GM15510 (cell line): Measurements from ENCODE around the gene SMCHD1.

ENCODE experiments used
- POLR2A ChIP-seq: IDR thresholded peaks from 3 replicates; pipeline ENCODE4 v1.6.1; 2011; ENCODE audit warnings: borderline replicate concordance; ENCODE audit not compliant: insufficient read length; ENCODE audit errors: extremely low read depth

Gene SMCHD1

GRCh38 chr18:2848247-2849246, 193.0 kb downstream of the SMCHD1 start:
- no peak for TF ChIP-seq POLR2A

DNA sequence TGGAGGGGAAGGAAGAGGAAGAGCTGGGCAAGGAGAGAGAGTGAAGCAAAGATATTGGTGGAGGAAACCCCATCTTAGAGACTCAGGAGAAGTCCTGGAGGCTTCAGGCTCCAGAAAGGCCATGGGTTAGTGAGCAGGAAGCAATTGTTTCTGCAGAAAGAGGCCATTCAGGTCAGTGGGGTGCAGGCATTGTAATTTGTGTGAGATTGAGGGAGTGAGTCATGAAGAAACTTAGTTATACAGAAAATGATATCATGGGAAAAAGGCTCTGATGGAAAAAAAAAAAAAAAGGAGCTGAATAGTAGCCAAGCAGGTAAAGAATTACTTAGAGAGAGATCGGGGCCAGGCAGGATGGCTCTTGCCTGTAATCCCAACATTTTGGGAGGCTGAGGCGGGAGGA, 195.3 kb downstream of the SMCHD1 start:
- TF ChIP-seq POLR2A, result no peak

DNA sequence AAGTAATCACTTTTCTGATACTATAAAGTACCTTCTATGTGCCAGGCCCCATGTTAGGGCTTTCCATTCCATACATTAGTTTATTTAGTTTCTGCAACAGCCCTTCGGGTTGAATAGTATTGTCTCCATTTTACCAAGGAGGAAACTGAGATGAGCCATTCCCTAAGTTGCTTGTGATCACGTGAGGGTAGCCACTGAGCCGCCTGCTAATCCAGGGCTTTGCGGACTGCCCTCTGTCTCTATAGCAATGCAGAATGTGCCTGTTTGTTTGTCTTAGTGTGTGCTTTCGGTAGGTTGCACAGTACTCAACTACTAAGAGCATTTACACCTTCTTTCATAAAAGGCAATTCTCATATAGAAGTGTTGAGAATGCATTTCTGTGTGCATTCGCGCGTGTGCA, 196.2 kb downstream of the SMCHD1 start:
- TF ChIP-seq POLR2A, result no peak

- no peak for TF ChIP-seq POLR2A
Measured at GRCh38 chr18:2853173-2853925, 197.8 kb downstream of the SMCHD1 start.

DNA sequence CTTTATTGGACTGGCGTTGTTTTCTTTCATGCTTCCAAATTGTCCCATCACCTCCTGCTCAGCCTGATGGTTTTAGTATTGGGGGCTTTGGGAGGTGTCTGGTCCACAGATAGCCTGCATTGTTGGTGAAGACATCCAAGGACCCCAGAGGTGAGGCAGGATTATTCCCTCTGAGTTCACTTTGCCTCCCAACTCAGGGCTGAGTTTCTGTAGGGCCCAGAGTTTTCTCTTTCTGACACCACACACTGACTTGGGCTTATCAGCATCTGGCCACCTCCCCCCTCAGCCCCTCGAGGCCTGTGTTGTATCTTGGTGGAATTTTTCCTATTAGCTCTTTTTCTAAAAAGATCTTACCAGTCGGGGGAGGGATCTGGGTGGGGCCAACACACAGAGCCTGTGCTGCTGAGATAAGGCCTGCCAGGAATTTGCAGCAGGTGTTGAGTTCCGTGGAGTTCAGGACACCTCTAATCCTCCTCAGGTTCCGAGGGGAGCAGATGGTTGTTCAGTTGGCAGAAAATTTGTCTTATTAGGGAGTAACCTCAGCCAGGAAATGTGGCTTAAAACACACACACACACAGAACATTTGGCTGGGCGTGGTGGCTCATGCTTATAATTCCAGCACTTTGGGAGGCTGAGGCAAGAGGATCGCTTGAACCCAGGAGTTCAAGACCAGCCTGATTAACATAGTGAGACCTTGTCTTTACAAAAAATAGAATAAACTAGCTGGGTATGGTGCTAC, 198.6 kb downstream of the SMCHD1 start:
- no peak for TF ChIP-seq POLR2A
